Neural cell (in vitro differentiated cells): ENCODE measurements around the gene CLEC18B.

Source experiments
- CTCF ChIP-seq: fragments of 450-650 bp; IDR thresholded peaks from 2 replicates; pipeline ENCODE4 v1.5.1; 2014; ENCODE audit warnings: antibody characterized with exemption, mild to moderate bottlenecking, moderate library complexity; ENCODE audit not compliant: poor library complexity, severe bottlenecking
- EP300 ChIP-seq: fragments of 450-650 bp; conservative IDR thresholded peaks from 2 replicates; pipeline ENCODE4 v1.6.1; 2014; ENCODE audit warnings: antibody characterized with exemption, mild to moderate bottlenecking, moderate library complexity; ENCODE audit not compliant: poor library complexity, severe bottlenecking
- EZH2 ChIP-seq: fragments of 200-600, 300-800 bp; shearing (Covaris generic), sonication (generic); IDR thresholded peaks from 2 replicates; pipeline ENCODE4 v1.6.1; 2014; ENCODE audit warnings: antibody characterized with exemption, low read length, borderline replicate concordance, mild to moderate bottlenecking; ENCODE audit not compliant: insufficient read depth, poor library complexity, severe bottlenecking
- MXI1 ChIP-seq: fragments of 450-650 bp; conservative IDR thresholded peaks from 2 replicates; pipeline ENCODE4 v1.6.1; 2014; ENCODE audit warnings: antibody characterized with exemption, mild to moderate bottlenecking; ENCODE audit not compliant: poor library complexity, severe bottlenecking
- POLR2AphosphoS5 ChIP-seq: IDR thresholded peaks from 2 replicates; pipeline ENCODE4 v1.6.1; 2012
- RAD21 ChIP-seq: fragments of 450-650 bp; conservative IDR thresholded peaks from 2 replicates; pipeline ENCODE4 v1.6.1; 2014; ENCODE audit warnings: antibody characterized with exemption, mild to moderate bottlenecking, moderate library complexity
- REST ChIP-seq: IDR thresholded peaks from 2 replicates; pipeline ENCODE4 v1.6.1; 2012; ENCODE audit warnings: borderline replicate concordance
- SMC3 ChIP-seq: fragments of 450-650 bp; conservative IDR thresholded peaks from 2 replicates; pipeline ENCODE4 v1.6.1; 2014; ENCODE audit warnings: antibody characterized with exemption, mild to moderate bottlenecking, moderate library complexity; ENCODE audit not compliant: poor library complexity

GRCh38 chr16:74438492-74438979, 17.3 kb upstream of the CLEC18B start:
- no peak for TF ChIP-seq EP300
- no peak for TF ChIP-seq CTCF
- TF ChIP-seq REST = no peak
- no peak for TF ChIP-seq POLR2AphosphoS5
- TF ChIP-seq EZH2 = no peak
- TF ChIP-seq SMC3 = no peak
- TF ChIP-seq MXI1 = no peak
- TF ChIP-seq RAD21 = no peak
